H1 (cell line): ENCODE measurements around the gene FNIP2. TPM values are rescaled to one million over a fixed set of nuclear protein-coding genes. Genes with fewer than 3 reads are reported as not detected.
"Not testable (repeated sequence)": the region's sequence is repeated elsewhere in the genome, so short reads cannot be mapped to it uniquely, and the experiment has no call there.

Experiments
- CTCF ChIA-PET: fragments of 300-600 bp; sonication (Branson Sonifier 250); formaldehyde crosslinking; loops from one replicate; lab custom pipeline; 2021; ENCODE audit not compliant: partially characterized antibody; lab: Charles Lee
- POLR2A ChIA-PET: fragments of 300-600 bp; sonication (Branson Sonifier 250); formaldehyde crosslinking; loops from one replicate; lab custom pipeline; 2021; ENCODE audit warnings: inconsistent platforms; ENCODE audit not compliant: partially characterized antibody; lab: Charles Lee
- DNase-seq, 2 experiments: peaks; one replicate each; pipeline versions ENCODE4 v3.0.0 to v3.0.0-alpha.2; 2010 to 2022; ENCODE audit warnings: low spot score in 2 of 2, low read depth in 1 of 2, mixed read lengths in 1 of 2
- FAIRE-seq: peaks from 2 replicates; lab custom pipeline; 2011; peaks lifted over from hg19 to GRCh38; lab: Jason Lieb, UNC
- H2AFZ ChIP-seq: 2 replicates; pipeline ENCODE4 v1.8.1; 2012; ENCODE audit warnings: low read length, inconsistent platforms
- H2AK5ac ChIP-seq: 2 replicates; pipeline ENCODE4 v1.6.1; 2013; ENCODE audit warnings: low read depth, low read length
- H2BK120ac ChIP-seq: replicated peaks from 2 replicates; pipeline ENCODE3; 2013; ENCODE audit warnings: low read depth, low read length, inconsistent platforms
- H2BK12ac ChIP-seq: 2 replicates; pipeline ENCODE4 v1.6.1; 2013; ENCODE audit warnings: low read depth, low read length
- H2BK15ac ChIP-seq: 2 replicates; pipeline ENCODE4 v1.6.1; 2013; ENCODE audit warnings: low read length
- H2BK20ac ChIP-seq: 2 replicates; pipeline ENCODE4 v1.6.1; 2013; ENCODE audit warnings: low read length
- H2BK5ac ChIP-seq: 2 replicates; pipeline ENCODE4 v1.6.1; 2013; ENCODE audit warnings: low read depth, low read length
- H3K14ac ChIP-seq: 2 replicates; pipeline ENCODE4 v1.6.1; 2013; ENCODE audit warnings: inconsistent platforms; ENCODE audit not compliant: insufficient read length
- H3K18ac ChIP-seq: 2 replicates; pipeline ENCODE4 v1.6.1; 2013; ENCODE audit warnings: low read length; ENCODE audit errors: extremely low read depth
- H3K23ac ChIP-seq: 2 replicates; pipeline ENCODE4 v1.6.1; 2013; ENCODE audit warnings: inconsistent platforms; ENCODE audit not compliant: insufficient read length
- H3K23me2 ChIP-seq: 2 replicates; pipeline ENCODE4 v1.6.1; 2013; ENCODE audit warnings: low read depth, low read length
- H3K27ac ChIP-seq: 2 replicates; pipeline ENCODE4 v1.6.1; 2011; ENCODE audit warnings: low read depth, low read length, inconsistent platforms
- H3K27me3 ChIP-seq, 4 experiments: replicated peaks in 1 of 4; 1 replicate in 1 of 4; 2 replicates in 3 of 4; pipeline versions ENCODE4 v1.6.1 to v1.8.1; 2011 to 2013; ENCODE audit warnings: low read length in 3 of 4, mild to moderate bottlenecking in 3 of 4, inconsistent platforms in 2 of 4, mixed read lengths in 2 of 4, moderate library complexity in 1 of 4; ENCODE audit not compliant: control insufficient read depth in 3 of 4, insufficient read depth in 3 of 4; ENCODE audit errors: extremely low read depth in 1 of 4
- H3K36me3 ChIP-seq, 4 experiments: 2 replicates each; pipeline versions ENCODE4 v1.6.1 to v1.8.1; 2011 to 2013; ENCODE audit warnings: mild to moderate bottlenecking in 4 of 4, low read length in 3 of 4, moderate library complexity in 2 of 4, control low read depth in 1 of 4, inconsistent platforms in 1 of 4; ENCODE audit not compliant: insufficient read depth in 4 of 4, control insufficient read depth in 2 of 4
- H3K4ac ChIP-seq: replicated peaks from 2 replicates; pipeline ENCODE3; 2013; ENCODE audit warnings: low read length, low read depth, mixed read lengths, inconsistent platforms; ENCODE audit not compliant: insufficient read length
- H3K4me1 ChIP-seq, 4 experiments: replicated peaks in 1 of 4; 1 replicate in 1 of 4; 2 replicates in 3 of 4; pipeline versions ENCODE4 v1.6.1 to v1.8.1; 2011 to 2013; ENCODE audit warnings: low read length in 3 of 4, inconsistent platforms in 2 of 4, mixed read lengths in 1 of 4; ENCODE audit not compliant: insufficient read depth in 4 of 4, control insufficient read depth in 3 of 4
- H3K4me2 ChIP-seq, 2 experiments: 2 replicates each; pipeline versions ENCODE4 v1.6.1 to v1.8.1; 2011 to 2013; ENCODE audit warnings: low read depth in 2 of 2, low read length in 2 of 2, control low read depth in 1 of 2, inconsistent platforms in 1 of 2, mild to moderate bottlenecking in 1 of 2; ENCODE audit not compliant: insufficient read depth in 1 of 2
- H3K4me3 ChIP-seq, 4 experiments: fragments of 200-600, 300-600 bp in 1 of 4; sonication (generic), shearing (Covaris generic), sonication (Bioruptor Twin) in 1 of 4; 2 replicates each; pipeline versions ENCODE4 v1.5.1 to v1.8.1; 2011 to 2016; ENCODE audit warnings: low read length in 4 of 4, low read depth in 3 of 4, control low read depth in 2 of 4, inconsistent platforms in 2 of 4, mild to moderate bottlenecking in 2 of 4, mixed read lengths in 1 of 4, moderate library complexity in 1 of 4; ENCODE audit not compliant: insufficient read depth in 2 of 4; ENCODE audit errors: extremely low read depth in 1 of 4
- H3K56ac ChIP-seq: replicated peaks from 2 replicates; pipeline ENCODE3; 2013; ENCODE audit warnings: low read depth, mild to moderate bottlenecking, mixed read lengths, low read length, inconsistent platforms; ENCODE audit not compliant: insufficient read length
- H3K79me1 ChIP-seq: 2 replicates; pipeline ENCODE4 v1.6.1; 2013; ENCODE audit warnings: low read depth, low read length, control low read depth
- H3K79me2 ChIP-seq, 2 experiments: 2 replicates each; pipeline versions ENCODE4 v1.6.1 to v1.8.1; 2012 to 2013; ENCODE audit warnings: low read length in 2 of 2, mild to moderate bottlenecking in 2 of 2, inconsistent platforms in 1 of 2; ENCODE audit not compliant: insufficient read depth in 2 of 2, control insufficient read depth in 1 of 2
- H3K9ac ChIP-seq, 4 experiments: replicated peaks in 1 of 4; 1 replicate in 1 of 4; 2 replicates in 3 of 4; pipeline versions ENCODE4 v1.6.1 to v1.8.1; 2011 to 2013; ENCODE audit warnings: low read depth in 3 of 4, low read length in 3 of 4, control low read depth in 2 of 4, mild to moderate bottlenecking in 2 of 4, moderate library complexity in 2 of 4, inconsistent platforms in 1 of 4; ENCODE audit errors: extremely low read depth in 1 of 4
- H3K9me3 ChIP-seq, 2 experiments: 2 replicates each; pipeline versions ENCODE4 v1.6.1 to v1.8.1; 2012 to 2013; ENCODE audit warnings: mild to moderate bottlenecking in 2 of 2, moderate library complexity in 2 of 2, control low read depth in 1 of 2, inconsistent platforms in 1 of 2, low read depth in 1 of 2, low read length in 1 of 2, mixed read lengths in 1 of 2; ENCODE audit not compliant: insufficient read depth in 2 of 2
- H4K20me1 ChIP-seq, 2 experiments: replicated peaks in 1 of 2; 2 replicates each; pipeline versions ENCODE3 to v1.8.1; 2011 to 2013; ENCODE audit warnings: inconsistent platforms in 2 of 2, low read length in 2 of 2, mild to moderate bottlenecking in 1 of 2; ENCODE audit not compliant: insufficient read depth in 2 of 2, control insufficient read depth in 1 of 2
- H4K5ac ChIP-seq: 2 replicates; pipeline ENCODE4 v1.6.1; 2013; ENCODE audit warnings: low read length, low read depth, mixed read lengths, inconsistent platforms; ENCODE audit not compliant: insufficient read length
- H4K8ac ChIP-seq: 2 replicates; pipeline ENCODE4 v1.8.0; 2013; ENCODE audit warnings: mild to moderate bottlenecking, moderate library complexity, low read length, inconsistent platforms; ENCODE audit not compliant: insufficient read depth; ENCODE audit errors: extremely low read depth
- H4K91ac ChIP-seq: replicated peaks from 2 replicates; pipeline ENCODE3; 2013; ENCODE audit warnings: low read length, mixed read lengths, inconsistent platforms; ENCODE audit not compliant: insufficient read length
- CBX8 ChIP-seq: fragments of 300-800, 300-1000 bp; sonication (generic); IDR thresholded peaks from 2 replicates; pipeline ENCODE4 v1.7.1; 2016; ENCODE audit warnings: low read depth, low read length, borderline replicate concordance
- WGBS, 2 experiments: shearing (Covaris generic) in 1 of 2; methylation state at CpG; one replicate each; pipeline versions ENCODE4 v1.1.6 to v1.1.7; 2013 to 2015; ENCODE audit warnings: low lambda C conversion rate in 2 of 2, mixed read lengths in 2 of 2, inconsistent platforms in 1 of 2, low coverage in 1 of 2, missing lambda C conversion rate in 1 of 2; ENCODE audit not compliant: insufficient replicate concordance in 2 of 2, insufficient coverage in 1 of 2, insufficient read length in 1 of 2; ENCODE audit errors: extremely low coverage in 1 of 2, missing lambda C conversion rate in 1 of 2; 5-methylcytosine and 5-hydroxymethylcytosine counted together
- polyA plus RNA-seq, 7 experiments: library from polyadenylated mRNA; depleted of rRNA in 3 of 7; stranded (reverse) in 5 of 7; unstranded in 2 of 7; fragments of >200 nt in 5 of 7; fragments of 200-250 nt in 2 of 7; gene quantifications; 1 replicate in 5 of 7; 2 replicates in 1 of 7; 4 replicates in 1 of 7; pipeline versions ENCODE4 v1.2.1 to v1.2.3, GENCODE V29; 2011 to 2013; ENCODE audit warnings: missing spikeins in 2 of 7, mixed read lengths in 2 of 7
- total RNA-seq: library from RNA; stranded (reverse); fragmentation: NEBNext Ultra II Directional; extraction: Animal tissue kit (Norgen Biotek cat#: 25700); gene quantifications from 2 replicates; pipeline ENCODE4 v1.2.1, GENCODE V29; 2021

Gene FNIP2
- total and polyA plus RNA-seq, 2 of the 8 experiments (the other 6 are each of a cell fraction or from before 2014, with no cell fraction given): 4.0 to 13.0 TPM

DNA sequence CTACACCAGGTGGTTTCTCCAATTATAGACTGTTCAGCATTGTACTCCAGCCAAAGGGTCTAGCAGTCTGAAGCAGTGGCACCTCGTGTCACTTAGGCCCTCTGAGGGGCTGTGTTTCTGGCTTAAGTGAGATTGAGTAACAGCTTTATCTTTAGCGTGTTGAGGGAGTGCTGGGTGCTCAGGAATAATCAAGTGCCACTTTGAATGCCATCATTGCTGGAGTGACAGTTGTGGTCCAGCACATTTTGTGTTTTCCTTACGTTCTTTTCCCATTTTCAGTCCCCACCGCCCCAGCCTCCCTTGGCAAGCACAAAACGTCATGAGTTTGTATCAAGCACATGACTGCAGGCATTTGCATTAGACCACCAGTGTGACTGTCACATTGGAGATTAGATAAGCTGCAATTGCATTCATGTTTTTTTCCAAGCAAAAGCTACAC is 58.7 kb downstream of the FNIP2 start:
- 88% methylated on average over 5 of the region's 5 CpGs; no CpG with 5 or more reads in 1 of the 2 experiments for whole genome bisulfite sequencing, 2 experiments

DNA sequence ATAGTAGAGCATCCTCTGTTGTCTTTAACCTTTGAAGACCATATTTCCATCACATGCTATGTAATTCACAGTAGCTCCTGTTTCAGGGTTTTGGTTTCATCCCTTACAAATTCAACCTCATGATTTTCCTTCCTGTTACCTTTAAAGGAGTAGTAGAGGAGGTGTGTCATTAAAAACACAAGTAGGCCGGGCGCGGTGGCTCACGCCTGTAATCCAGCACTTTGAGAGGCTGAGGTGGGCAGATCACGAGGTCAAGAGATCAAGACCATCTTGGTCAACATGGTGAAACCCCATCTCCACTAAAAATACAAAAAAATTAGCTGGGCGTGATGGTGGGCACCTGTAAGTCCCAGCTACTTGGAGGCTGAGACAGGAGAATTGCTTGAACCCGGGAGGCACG is 59.3 kb downstream of the FNIP2 start:
- H3K14ac ChIP-seq, H4K5ac ChIP-seq, H3K36me3 ChIP-seq, H3K18ac ChIP-seq, H2BK12ac ChIP-seq, FAIRE-seq, DNase-seq, H3K79me2 ChIP-seq, H3K9me3 ChIP-seq, H3K9ac ChIP-seq, H3K79me1 ChIP-seq, H2BK20ac ChIP-seq, H4K8ac ChIP-seq, H3K23ac ChIP-seq, H3K27ac ChIP-seq, H2BK15ac ChIP-seq, H3K4me3 ChIP-seq, H2BK120ac ChIP-seq, H4K91ac ChIP-seq, H3K23me2 ChIP-seq, H3K27me3 ChIP-seq, H3K56ac ChIP-seq, H3K4ac ChIP-seq, H3K4me2 ChIP-seq, H2AFZ ChIP-seq, H2BK5ac ChIP-seq, H3K4me1 ChIP-seq, H2AK5ac ChIP-seq, POLR2A ChIA-PET, H4K20me1 ChIP-seq: not testable (repeated sequence)
- CTCF ChIA-PET: interaction anchor here (0.9 to 3.1 kb wide), 6 partner anchors 13 to 33 kb away, joined by 3 to 11 read pairs (median 4); no protein-coding TSS in a partner anchor
- 91% methylated on average over 8 of the region's 8 CpGs; no CpG with 5 or more reads in 1 of the 2 experiments for WGBS, 2 experiments

More for the DNA sequence above, 58.7 kb downstream of the FNIP2 start:
- ChIA-PET POLR2A (no interaction called here), CTCF (interaction anchor here (1.0 to 3.1 kb wide), 7 partner anchors 12 to 34 kb away, joined by 3 to 11 read pairs (median 4); no protein-coding TSS in a partner anchor)
- H3K18ac ChIP-seq: no peak overlapping the region
- TF ChIP-seq CBX8: no peak
- no peaks in the 10 kb centered on the region for H3K79me2 ChIP-seq
- no peak overlapping the region for H2BK120ac ChIP-seq
- no peak overlapping the region for H3K9ac ChIP-seq
- H4K20me1 ChIP-seq: no peaks in the 10 kb centered on the region
- FAIRE-seq: no peak
- no peak overlapping the region for H4K91ac ChIP-seq
- H4K8ac ChIP-seq: no peak overlapping the region
- no peak overlapping the region for H2BK15ac ChIP-seq
- H3K4me2 ChIP-seq: no peak overlapping the region
- H3K14ac ChIP-seq: no peak overlapping the region
- no peak for DNase-seq
- H3K9me3 ChIP-seq: no peaks in the 10 kb centered on the region
- H3K4me1 ChIP-seq: no peaks in the 10 kb centered on the region
- no peak overlapping the region for H3K4ac ChIP-seq
- peaks cover 0 to 3% (median 0%) of the 10 kb centered on the region in 4 experiments; a peak in 1 of 8 replicates for H3K36me3 ChIP-seq
- H2BK20ac ChIP-seq: no peak overlapping the region
- H2BK5ac ChIP-seq: no peak overlapping the region
- H3K27ac ChIP-seq: no peak overlapping the region
- H3K79me1 ChIP-seq: no peaks in the 10 kb centered on the region; the same call in 1 of the 2 replicates
- no peaks in the 10 kb centered on the region; the same call in 1 of the 2 replicates for H3K23me2 ChIP-seq
- no peak overlapping the region for H4K5ac ChIP-seq
- no peak overlapping the region for H2AFZ ChIP-seq
- H3K4me3 ChIP-seq: no peak overlapping the region
- no peak overlapping the region for H3K56ac ChIP-seq
- H3K23ac ChIP-seq: no peak overlapping the region
- H2AK5ac ChIP-seq: no peak overlapping the region
- no peak overlapping the region for H2BK12ac ChIP-seq
- H3K27me3 ChIP-seq: no peaks in the 10 kb centered on the region
